Mammary epithelial cell (primary cell): ENCODE measurements around the gene CCDC178.

Experiments used
- CTCF ChIP-seq, 2 donors: IDR thresholded peaks in 1 of 2; conservative IDR thresholded peaks in 1 of 2; 2 replicates each; pipeline ENCODE4 v1.5.1; 2011 to 2012; ENCODE audit warnings: inconsistent platforms in 2 of 2, low read length in 2 of 2, mild to moderate bottlenecking in 2 of 2, control low read depth in 1 of 2, low read depth in 1 of 2; ENCODE audit not compliant: insufficient read depth in 1 of 2; ENCODE audit errors: extremely low read depth in 1 of 2
- EZH2 ChIP-seq: IDR thresholded peaks from 2 replicates; pipeline ENCODE4 v1.6.1; 2012; ENCODE audit warnings: low read length, inconsistent platforms, borderline replicate concordance

- TF ChIP-seq EZH2: no peak
- no peak for TF ChIP-seq CTCF (conservative IDR thresholded peaks at IDR 0.05 in 1 of 2, IDR thresholded peaks at IDR 0.05 in 1 of 2; ENCODE audit: extremely low read depth in 1 of 2, insufficient read depth in 1 of 2, low read depth in 1 of 2, low read length in 2 of 2)
Measured at GRCh38 chr18:33128581-33128980, 311.9 kb downstream of the CCDC178 start.
